Measurements from ENCODE around the gene GABRB2. TPM values are rescaled to one million over a fixed set of nuclear protein-coding genes. Genes with fewer than 3 reads are reported as not detected.

Gene GABRB2
- total RNA-seq, 2 experiments from 2014 or later = not detected

DNA sequence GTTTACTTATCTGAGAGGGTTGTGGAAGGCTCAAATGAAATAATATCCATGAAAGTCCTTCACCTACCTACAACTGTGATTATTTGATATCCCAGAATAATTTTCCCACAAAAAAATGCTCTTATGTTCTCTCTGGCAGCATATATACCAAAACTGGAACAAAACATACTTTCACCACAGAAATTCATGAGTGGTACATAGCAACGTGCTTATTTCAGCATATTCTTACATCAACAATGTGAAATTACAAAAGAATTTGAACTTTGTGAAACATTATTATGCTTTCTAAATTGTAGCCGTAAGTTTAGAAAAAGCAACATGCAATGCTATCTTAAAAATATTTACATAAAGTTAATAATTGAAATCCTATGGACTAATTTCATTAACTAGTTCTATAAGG, 137.1 kb downstream of the GABRB2 start:
- Mint-ChIP-seq H3K4me1 (ENCODE audit: low read depth) (no peaks in the 10 kb centered on the region), H3K27ac (no peak overlapping the region), H3K36me3 (ENCODE audit: low read depth) (no peaks in the 10 kb centered on the region), H3K9me3 (no peaks in the 10 kb centered on the region), H3K27me3 (no peaks in the 10 kb centered on the region), H3K4me3 (no peak overlapping the region)
- intact Hi-C loops (cut with micrococcal nuclease) = no loop called here
- DNase-seq (no peak), ATAC-seq (no peak)
- ChIA-PET POLR2A (no interaction called here), CTCF (no interaction called here)
- TF ChIP-seq, protein P1, sequence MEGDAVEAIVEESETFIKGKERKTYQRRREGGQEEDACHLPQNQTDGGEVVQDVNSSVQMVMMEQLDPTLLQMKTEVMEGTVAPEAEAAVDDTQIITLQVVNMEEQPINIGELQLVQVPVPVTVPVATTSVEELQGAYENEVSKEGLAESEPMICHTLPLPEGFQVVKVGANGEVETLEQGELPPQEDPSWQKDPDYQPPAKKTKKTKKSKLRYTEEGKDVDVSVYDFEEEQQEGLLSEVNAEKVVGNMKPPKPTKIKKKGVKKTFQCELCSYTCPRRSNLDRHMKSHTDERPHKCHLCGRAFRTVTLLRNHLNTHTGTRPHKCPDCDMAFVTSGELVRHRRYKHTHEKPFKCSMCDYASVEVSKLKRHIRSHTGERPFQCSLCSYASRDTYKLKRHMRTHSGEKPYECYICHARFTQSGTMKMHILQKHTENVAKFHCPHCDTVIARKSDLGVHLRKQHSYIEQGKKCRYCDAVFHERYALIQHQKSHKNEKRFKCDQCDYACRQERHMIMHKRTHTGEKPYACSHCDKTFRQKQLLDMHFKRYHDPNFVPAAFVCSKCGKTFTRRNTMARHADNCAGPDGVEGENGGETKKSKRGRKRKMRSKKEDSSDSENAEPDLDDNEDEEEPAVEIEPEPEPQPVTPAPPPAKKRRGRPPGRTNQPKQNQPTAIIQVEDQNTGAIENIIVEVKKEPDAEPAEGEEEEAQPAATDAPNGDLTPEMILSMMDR (IDR thresholded peaks at IDR 0.05) = no peak

- Mint-ChIP-seq H3K9me3 (no peaks in the 10 kb centered on the region), H3K4me3 (no peak overlapping the region), H3K4me1 (ENCODE audit: low read depth) (no peaks in the 10 kb centered on the region), H3K36me3 (ENCODE audit: low read depth) (no peaks in the 10 kb centered on the region), H3K27me3 (no peaks in the 10 kb centered on the region), H3K27ac (no peak overlapping the region)
- no peak for DNase-seq
- TF ChIP-seq, protein P1 (IDR thresholded peaks at IDR 0.05) = no peak
- CTCF ChIA-PET = no interaction called here
- POLR2A ChIA-PET = no interaction called here
- ATAC-seq = no peak
- intact Hi-C loops (cut with micrococcal nuclease) = no loop called here
Measured at GRCh38 chr5:161406880-161407279, 139.6 kb downstream of the GABRB2 start.

- ATAC-seq (no peak), DNase-seq (no peak)
- TF ChIP-seq, protein P1 (IDR thresholded peaks at IDR 0.05) = no peak
- H3K36me3 Mint-ChIP-seq (ENCODE audit: low read depth) = no peaks in the 10 kb centered on the region
- intact Hi-C loops (cut with micrococcal nuclease) = no loop called here
- no peaks in the 10 kb centered on the region for H3K4me1 Mint-ChIP-seq (ENCODE audit: low read depth)
- H3K9me3 Mint-ChIP-seq = no peaks in the 10 kb centered on the region
- ChIA-PET CTCF (no interaction called here), POLR2A (no interaction called here)
- no peak overlapping the region for H3K27ac Mint-ChIP-seq
- no peaks in the 10 kb centered on the region for H3K27me3 Mint-ChIP-seq
- H3K4me3 Mint-ChIP-seq = no peak overlapping the region
Measured at GRCh38 chr5:161403996-161404395, 142.5 kb downstream of the GABRB2 start.

DNA sequence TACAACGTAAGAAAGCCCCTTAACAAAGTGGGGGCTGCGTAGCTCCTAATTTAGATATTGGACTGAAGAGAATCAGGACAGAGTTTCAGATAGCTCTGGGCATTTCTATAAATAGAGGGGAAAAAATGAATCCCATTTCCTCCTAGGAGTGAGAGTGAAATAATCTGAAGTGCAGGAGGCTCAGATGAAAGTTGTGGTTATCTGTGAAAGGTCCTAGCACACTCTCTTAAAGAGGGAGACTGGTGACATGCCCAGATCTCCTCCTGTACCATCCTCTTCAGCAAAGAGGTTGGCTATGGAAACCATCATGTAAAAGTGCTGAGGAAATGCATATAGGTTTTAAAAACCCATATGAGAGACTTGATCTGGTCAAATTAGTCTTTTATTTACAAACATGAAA, 143.4 kb downstream of the GABRB2 start:
- ATAC-seq (no peak), DNase-seq (no peak)
- ChIA-PET POLR2A (no interaction called here), CTCF (no interaction called here)
- Mint-ChIP-seq H3K9me3 (no peaks in the 10 kb centered on the region), H3K4me1 (ENCODE audit: low read depth) (no peaks in the 10 kb centered on the region), H3K36me3 (ENCODE audit: low read depth) (no peaks in the 10 kb centered on the region), H3K27ac (no peak overlapping the region), H3K27me3 (no peaks in the 10 kb centered on the region), H3K4me3 (no peak overlapping the region)
- intact Hi-C loops (cut with micrococcal nuclease) = no loop called here
- TF ChIP-seq, protein P1 (IDR thresholded peaks at IDR 0.05) = no peak

- ATAC-seq (no peak), DNase-seq (no peak)
- ChIA-PET CTCF (no interaction called here), POLR2A (no interaction called here)
- TF ChIP-seq, protein P1 (IDR thresholded peaks at IDR 0.05) = no peak
- Mint-ChIP-seq H3K27ac (no peak overlapping the region), H3K9me3 (no peaks in the 10 kb centered on the region), H3K27me3 (no peaks in the 10 kb centered on the region), H3K4me1 (ENCODE audit: low read depth) (no peaks in the 10 kb centered on the region), H3K36me3 (ENCODE audit: low read depth) (no peaks in the 10 kb centered on the region), H3K4me3 (no peak overlapping the region)
- intact Hi-C loops (cut with micrococcal nuclease) = no loop called here
Measured at GRCh38 chr5:161400583-161400982, 145.9 kb downstream of the GABRB2 start.

Data from activated CD8-positive, alpha-beta T cell treated with anti-CD3 and anti-CD28 coated beads for 36 hours (primary cell).